HG03469 (cell line): ENCODE results near the gene HEPHL1.

ENCODE experiments used
- ATAC-seq: cut with Tn5 transposase; IDR thresholded peaks from one replicate; pipeline ENCODE4 v1.9.1; 2021; ENCODE audit warnings: mild to moderate bottlenecking, moderate library complexity, moderate number of reproducible peaks; ENCODE audit not compliant: unreplicated experiment

The HEPHL1 gene

DNA sequence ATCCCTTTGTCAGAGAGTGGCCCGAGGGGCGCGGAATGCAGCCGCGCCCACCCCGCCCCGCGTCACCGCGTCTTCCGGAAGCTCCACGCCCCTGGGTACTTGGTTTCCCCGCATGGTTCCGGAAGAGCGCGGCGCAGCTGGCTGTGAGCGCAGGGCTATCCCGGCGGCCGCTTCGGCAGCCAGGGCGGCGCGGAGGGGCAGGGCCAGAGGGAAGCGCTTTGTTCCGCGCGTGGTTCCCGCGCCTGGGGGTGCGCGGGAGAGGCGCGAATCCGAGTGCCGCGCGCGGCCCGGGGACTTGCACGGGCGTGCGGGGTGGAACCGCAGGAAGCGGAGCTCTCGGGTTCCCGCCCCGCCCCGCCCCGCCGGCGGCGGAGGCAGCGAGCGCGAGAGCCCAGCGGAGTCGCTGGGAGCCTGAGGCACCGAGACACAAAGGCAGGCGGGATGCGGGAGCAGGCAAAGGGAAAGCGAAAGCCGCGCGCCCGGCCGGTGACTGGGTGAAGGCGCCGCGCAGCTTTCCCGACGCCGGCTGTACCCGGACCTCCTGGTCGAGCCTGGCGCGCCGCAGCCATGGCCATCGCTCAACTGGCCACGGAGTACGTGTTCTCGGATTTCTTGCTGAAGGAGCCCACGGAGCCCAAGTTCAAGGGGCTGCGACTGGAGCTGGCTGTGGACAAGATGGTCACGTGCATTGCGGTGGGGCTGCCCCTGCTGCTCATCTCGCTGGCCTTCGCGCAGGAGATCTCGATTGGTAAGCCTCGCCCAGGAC, 107.8 kb downstream of the HEPHL1 start, which contains the start of gene PANX1:
Gene PANX1 (plus strand): TSS at position 96 of the 766 bp plus-strand sequence. CDS start 472 bp downstream, at position 568.
- peak; percentile 77 for ATAC-seq

DNA sequence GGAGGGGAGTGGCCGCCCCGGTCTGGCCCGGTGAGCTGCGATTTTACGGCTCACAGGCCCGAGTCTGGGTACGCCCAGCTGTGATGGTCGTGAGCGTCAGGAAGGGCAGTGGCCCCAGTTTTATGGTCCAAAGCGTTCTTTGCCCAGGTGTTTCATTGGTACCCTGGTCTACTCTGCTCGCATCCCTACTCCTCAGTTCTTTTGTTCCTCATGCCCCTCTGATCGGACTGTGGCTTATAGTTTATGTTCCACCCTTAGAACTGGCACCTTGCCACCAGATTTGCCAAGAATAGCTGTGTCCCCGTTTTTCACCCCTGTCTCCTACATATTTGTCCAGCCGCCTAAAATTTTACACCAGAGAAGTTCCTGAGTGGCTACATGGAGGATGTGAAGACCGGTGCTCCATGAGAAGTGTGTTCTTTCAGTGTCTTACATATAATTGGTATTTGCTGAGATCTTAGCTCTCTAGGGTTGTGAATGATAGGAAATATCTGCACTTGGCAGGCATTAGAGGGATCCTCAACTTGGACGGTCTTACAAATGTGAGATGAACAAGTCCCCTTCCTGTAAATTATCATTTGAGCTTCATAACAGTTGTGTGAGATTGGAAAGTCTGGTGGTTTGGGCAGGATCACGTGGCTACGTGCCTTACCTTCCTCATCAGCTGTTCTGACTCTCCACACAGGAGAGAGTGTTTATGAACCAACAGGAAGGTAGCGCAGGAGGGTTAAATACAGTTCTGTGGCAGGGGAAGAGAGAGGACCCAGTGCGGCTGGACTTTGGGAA, 108.6 kb downstream of the HEPHL1 start:
- no peak for ATAC-seq

DNA sequence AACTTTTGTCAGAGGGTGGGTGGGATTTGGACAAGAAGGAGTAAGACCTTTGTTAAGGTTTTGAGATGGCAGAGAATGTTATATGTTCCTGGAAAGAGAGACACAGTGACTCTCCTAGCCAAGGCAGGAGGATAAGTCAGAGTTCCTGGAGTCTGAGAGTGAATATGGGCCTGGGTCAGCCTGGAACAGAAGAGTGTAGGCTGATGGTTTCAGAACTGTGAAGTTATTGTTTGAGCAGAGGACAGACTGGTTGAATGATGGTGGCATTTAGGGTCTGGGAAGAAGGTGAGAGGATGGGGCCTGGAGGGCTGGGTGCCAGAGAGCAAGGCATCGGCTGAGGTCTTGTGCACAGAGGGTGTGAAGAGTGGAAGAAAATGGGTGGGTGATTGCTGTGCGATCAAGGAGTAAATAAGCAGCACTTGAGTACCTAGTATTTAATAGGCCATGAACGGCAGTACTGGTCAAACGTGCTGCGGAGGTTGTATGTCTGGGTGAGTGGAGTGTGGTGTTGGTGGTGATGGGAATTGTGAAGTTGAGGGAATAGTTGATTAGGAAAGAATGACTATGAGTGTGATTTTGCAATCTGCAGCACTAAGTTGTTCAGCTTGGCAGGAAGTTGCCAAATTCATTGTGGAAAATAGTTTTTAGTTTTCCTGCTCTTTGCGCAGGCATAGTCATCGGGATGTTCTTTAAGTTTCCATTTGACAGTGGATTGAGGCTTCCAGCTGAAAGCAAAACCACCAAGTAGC, 109.3 kb downstream of the HEPHL1 start:
- no peak for ATAC-seq

DNA sequence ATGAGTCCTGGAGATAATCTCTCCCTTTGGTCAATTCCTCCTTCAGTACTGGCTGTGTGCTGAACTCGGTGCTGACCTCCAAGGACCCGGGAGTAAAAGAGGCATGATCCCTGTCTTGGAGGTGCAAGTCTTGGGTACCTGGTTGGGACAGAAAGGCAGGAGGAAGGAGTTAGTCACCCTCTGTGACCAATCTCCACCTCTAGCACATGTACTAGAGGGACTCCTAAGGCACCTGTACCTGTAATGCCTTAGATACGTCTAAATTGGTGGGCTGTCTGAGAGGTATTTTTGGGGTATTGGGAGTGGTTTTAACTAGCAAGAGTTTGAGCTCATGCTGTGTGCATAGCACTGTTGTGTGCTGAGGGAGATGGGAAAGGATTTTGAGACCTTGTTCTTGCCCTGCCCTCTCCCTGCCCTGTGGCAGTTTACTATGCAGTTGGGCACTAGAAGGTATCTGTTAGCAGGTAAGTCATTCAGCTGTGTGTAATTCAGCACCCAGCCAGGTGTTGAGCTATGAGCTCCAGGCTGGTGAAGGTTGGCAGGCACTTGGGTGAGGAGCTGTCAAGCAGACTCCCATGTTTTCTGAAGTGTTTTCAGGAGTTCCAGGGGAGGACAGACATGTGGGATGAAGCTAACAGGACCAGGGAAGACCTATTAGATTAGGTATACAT, 110.0 kb downstream of the HEPHL1 start:
- no peak for ATAC-seq

DNA sequence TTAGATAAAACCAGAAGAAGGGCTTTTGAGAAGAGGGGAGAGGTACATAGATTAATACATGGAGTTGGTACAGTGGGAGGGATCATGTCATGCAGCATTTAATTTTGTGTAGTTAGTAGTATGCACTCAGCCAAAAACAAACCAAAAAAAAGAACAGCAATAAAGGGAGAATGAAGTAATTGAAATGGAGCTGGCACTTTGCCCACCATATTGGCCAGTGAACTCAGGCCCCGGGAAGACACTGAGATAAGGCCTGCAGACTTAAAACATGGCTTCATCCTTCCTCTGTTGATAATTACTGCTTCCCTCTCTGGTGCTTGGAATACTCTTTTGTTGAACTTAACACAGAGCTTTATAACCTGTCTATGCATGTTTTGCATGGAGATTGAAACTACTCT, 110.6 kb downstream of the HEPHL1 start:
- no peak for ATAC-seq

DNA sequence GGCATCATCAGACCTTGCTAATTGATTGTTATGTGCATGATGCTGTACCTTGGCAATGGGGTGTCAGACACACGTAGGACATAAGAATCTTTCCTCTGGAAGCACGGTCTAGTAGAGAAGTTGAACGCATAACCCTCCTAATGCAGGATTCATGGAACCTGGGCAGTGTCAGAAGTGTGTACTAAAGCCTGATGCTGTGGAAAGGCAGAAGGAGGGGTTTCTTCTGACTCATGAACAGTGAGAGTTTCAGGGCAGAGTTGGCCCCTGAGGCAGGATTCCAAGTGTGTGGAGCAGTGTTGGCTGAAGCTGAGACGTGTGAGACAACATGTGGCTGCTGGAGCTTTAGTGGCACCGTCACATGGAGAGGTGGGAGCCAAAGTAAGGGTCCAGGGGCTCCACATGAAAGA, 111.0 kb downstream of the HEPHL1 start:
- ATAC-seq: no peak

DNA sequence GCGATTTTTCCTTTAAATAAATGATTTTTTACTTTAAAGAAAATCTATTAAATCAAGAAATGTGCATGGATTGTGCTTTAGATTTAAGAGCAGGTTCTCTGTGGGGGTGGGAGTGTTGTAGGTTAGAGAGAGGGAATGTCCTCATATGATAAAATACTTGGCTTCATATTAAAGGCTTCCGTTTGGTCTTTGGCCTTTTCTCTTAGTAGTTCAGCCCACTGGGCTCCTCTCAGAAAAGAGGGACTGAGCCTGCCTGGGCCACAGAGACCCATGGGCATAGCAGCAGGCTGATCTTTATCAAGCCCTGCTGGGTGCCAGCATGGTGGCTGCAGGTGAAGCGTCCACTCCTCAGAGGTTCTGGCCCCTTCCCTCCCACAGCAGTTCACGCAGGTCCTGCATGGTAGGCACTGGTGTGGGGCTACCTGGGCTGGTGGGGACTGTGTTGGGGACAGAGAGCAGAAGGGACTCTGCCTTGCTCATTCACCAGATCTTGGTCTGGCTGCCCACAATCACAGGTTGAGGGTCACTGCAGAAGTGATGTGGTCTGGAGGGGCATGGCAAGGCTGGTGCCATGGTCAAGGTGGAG, 111.8 kb downstream of the HEPHL1 start:
- no peak for ATAC-seq

DNA sequence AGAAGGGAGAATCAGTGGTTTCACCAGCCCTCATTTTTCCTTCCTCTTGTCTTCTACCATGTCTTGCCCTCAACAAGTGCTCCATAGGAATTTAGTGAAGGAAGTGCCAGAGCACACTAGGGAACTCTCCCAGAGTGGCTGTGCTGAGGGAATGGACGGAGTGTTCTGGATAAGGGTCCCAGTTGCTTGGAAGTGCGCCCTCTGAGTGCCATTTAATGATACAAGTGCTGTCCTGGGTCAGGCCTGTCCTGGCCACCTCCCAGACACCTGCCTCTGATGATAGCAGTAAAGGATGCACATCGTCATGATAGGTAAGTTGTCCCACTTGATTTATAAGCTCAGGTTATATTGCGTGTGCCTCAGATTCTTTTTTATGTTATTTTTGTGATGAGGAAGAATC, 112.6 kb downstream of the HEPHL1 start:
- ATAC-seq: no peak

DNA sequence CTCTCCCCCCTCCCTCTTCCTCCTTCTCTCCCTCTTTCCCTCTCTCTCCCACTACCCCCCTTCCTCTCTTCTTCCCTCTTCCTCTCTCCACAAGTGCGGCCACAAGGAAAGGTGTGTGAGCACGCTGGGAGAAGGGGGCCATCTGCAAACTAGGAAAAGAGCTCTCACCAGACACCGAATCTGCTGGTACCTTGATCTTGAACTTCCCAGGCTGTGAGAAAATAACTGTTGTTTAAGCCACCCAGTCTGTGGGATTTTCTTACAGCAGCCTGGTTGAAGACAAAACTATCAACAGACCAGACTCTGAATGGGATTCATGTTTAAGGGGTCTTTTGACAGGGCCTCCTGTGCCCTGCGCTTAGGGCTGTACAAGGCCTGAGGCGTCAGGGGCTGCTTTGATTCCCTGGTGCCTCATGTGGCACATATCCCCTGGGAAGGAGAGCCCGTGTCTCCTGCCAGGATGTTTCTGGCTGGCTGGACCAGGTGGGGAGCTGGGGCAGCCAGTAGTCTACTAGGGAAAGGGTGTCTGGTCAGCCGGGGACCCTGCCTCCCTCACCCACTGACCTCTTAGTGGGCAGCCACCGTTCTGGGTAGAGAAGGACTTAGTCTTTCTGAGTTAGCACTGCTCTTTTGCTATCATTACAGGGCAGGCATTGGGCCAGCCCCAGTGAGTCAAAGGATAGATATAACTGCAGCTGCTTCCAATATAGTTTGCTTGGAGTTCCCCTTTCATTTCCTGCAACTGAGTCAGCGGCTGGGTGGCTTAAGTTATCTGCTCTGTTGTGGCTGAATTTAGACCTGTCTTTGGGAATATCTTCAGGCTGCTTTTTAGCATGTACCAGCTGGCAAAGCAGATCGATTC, 113.7 kb downstream of the HEPHL1 start:
- peak; percentile 45 for ATAC-seq

DNA sequence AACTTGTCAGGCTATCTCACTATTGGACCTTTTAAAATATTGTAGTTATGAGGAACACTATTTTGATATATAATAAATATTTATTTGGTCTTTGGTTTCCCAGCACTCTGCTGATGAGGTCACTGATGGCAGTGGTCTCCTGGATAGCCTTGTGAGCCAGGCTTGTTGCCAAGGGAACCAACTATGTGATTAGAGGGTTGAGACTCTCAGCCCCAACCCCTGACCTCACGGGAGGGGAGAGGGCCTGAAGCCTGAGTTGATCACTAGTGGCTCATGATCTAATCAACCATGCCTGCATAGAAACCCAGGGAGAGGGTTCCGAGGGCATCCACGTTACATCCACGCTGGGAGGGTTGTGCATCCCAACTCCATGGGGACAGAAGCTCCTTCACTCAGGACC, 118.3 kb downstream of the HEPHL1 start:
- ATAC-seq: no peak

DNA sequence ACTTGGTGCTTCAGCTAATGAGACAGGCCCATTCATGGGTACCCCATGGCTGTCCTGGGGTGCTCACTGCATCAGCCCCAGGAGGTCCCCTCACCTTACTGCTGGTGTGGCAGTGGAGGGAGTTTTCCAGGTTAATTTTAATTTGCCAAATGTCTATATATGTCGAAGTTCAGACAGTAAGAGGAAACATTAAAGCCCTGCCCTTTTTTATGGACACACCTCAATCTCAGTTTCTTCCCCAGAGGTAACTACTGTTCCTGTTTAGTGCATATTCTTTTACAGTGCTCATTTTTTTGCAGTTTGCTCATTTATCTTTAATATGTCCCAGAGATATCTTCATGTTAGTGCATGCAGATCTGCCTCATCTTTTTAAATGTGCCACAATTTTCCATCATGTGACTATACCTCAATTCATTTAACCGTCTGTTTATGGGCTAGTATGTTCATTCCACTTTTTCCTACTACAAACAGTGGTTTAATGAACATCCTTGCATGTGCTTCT, 119.1 kb downstream of the HEPHL1 start:
- no peak for ATAC-seq

DNA sequence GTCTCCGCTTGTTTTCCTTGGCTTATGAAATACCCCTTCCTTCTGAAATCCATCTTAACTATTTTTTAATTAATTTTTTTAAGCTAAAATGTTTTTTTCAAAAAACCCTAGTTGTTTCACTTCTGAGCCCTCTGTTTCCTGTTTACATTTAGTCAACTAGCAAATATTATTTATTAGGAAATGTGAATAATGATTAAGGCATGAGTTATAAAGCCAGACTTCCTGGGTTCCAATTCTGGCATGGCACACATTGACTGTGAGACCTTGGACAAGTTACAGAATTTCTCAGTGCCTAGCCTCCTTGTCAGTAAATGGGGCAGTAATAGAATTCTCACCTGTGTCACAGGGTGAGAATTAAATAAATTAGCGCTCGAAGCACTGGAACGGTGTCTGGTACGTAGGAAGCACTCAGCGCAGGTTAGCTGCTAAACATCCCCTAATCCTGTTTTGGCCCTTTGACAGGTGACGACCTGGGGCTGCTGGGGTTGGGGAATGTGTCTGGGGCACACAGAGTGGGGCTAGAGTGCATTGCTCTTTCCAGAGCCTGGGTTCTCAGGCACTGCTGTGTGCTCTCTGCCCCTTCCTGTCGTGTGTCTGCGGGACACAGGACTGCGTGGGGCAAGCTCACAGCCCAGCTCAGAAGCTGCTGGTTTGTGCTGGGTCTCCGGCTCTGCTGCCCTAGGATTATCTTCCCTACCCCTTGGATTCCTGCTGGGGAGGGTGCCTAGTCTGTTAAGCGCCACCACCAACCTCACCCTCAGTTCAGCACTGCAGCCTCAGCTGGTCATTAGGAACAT, 120.6 kb downstream of the HEPHL1 start:
- ATAC-seq: no peak

DNA sequence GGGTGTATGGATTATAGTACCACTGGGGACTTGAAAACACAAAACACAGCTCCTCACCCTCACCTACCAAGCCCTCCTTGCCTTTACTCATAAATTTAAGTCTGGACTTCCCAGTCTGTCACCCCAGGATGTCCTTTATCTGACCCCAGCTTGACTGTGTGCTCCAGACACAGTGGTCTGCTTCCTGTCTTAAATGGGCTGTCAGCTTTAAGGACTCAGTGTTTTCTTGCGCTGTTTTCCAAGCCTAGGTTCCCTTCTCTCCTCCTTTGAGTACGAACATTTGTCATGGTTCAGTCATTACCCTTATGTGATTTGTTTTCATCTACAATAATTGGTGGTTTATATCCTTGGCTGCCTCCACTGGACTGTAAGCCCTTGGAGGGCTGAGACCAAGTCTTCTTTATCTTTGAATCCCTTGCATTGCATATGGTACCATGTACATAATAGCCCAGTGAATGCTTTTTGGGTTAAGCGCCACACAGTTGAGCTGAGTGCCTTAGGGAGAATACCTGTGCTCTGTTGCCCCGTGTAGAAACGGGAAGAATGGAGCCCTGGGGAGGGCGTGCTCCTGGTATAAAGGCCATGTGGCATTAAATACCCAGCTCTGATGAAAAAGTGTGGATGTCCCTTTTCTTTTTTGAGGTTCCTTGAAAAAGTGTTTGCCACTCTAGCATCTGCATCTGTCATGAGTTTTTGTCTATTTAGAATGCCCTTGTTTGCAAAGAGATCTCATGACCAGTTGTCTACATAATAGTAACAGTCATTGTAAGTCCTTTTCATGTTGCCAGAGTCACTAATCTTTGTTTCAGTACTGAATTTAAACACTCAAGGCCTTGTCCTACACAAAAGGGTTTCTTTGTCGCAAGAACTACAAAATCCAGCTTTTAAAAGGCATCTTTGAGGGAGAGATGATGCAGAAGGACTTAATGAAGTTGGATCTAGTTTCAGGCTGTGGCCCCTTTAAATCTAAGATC, 121.4 kb downstream of the HEPHL1 start:
- ATAC-seq: no peak

DNA sequence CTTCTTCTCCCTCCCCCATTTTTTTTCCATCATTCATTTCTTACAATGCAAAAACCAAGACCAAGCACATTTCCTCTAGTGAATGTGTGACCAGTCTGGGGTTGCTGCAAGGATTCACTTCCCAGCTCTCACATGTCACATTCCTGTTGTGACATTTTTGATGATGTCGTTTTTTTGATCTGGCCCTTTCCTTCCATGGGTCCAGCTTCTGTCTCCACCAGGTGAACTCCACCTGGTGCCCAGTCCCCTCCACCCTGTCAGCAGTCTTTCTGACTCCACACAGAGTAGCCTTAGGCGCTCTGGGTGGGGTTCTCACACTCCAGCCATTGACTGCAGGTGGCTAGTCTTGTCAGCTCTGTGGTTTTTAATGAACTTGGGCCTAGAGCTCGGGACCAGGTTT, 123.1 kb downstream of the HEPHL1 start:
- no peak for ATAC-seq

DNA sequence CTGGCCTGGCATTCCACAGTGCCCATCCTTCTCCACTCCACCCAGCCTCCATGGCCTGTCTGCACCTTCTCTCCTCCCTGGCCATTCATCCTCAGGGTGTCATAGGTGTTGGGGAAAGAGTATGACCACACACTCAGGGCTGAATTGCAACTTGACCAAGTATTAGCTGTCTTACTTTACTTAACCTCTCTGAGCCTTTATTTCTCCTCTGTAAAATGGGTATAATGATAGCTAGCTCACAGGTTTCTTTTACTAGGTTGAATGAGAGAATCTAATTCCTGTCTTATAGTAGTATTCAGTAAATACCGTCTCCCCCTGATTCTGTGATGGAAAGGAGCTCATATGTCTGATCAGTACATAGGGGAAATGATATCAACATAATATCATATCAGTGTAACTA, 123.5 kb downstream of the HEPHL1 start:
- ATAC-seq: no peak

DNA sequence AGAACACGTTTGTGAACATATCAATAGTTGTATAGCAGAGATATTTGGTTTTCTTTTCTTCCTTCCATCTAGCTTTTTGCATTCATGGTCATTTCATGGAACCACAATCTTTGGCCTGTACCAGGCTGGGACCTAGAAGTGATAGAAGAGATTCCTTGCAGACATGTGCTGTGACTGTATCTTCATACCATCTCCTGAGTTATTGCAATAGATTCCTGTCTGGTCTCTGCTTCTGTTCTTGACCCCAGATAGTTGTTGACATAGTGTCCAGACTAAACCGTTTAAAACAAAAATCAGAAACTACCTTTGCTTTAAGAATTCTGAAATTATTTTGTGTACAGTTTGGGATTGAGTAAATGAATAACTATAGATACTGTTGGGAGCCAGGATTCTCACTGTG, 124.3 kb downstream of the HEPHL1 start:
- no peak for ATAC-seq

DNA sequence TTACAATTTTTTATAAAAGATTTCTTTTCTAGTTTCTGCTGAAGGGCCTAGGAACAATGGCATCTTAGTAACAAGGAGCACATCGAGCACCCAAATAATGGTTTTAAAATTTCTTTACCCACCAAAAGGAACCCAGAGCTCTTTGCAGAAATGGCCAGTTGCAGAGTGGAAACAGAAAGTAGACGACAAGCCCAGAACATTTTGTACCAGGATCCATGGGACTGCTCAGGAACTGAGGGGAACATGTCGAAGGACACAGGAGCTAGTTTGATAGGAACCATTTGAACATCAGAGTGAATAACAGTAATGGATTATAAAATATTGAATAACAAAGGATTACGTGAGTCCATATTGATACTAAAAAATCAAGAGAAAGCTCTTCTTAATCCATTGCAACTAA, 124.8 kb downstream of the HEPHL1 start:
- ATAC-seq: no peak
